ENCODE measurements around the gene WDR64. TPM values are rescaled to one million over a fixed set of nuclear protein-coding genes. Genes with fewer than 3 reads are reported as not detected.

WDR64 gene
- total and polyA plus RNA-seq, 2 of the 13 experiments (the other 11 are each of a cell fraction or from before 2014, with no cell fraction given), result not detected

DNA sequence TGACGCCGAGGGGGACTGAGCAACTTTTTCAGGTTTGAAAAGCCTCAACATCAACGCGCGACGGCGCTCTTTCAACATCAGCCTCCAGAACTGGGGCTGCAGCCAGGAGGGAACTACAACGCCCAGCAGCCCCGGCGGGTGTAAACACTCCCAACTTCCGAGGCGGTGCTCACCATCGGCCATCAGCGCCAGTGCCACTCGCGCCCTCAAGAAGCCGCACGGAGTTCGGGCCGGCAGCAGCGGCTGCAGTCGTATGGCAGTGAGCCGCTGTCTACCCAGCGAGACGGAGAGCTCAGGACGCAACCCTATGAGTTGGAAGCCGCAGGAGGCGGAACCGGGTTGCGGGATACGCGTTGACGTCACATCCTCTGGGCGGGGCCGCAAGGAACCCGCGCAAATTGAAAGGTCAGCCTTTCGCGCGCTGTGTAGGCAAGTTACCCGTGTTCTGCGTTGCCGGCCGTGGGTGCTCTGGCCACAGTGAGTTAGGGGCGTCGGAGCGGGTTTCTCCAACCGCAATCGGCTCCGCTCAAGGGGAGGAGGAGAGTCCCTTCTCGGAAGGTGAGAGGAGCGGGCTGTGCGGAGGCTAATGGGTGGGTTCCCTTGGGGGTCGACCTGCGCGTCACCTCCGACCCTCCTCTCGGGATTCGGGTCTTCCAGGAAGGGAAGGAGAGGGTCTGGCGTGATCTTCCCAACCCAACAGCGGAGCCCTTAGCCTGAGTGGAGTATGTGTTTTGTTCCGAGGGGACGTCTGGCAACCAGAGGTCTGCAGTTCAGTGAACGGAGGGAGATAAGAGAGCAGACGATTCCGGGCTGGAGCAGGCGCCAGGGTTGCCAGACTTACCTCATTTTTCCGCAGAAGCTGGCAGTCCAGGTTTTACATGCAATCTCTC, 196.0 kb downstream of the WDR64 start, which contains the start of gene EXO1 (continued):
- TF ChIP-seq, protein P1, sequence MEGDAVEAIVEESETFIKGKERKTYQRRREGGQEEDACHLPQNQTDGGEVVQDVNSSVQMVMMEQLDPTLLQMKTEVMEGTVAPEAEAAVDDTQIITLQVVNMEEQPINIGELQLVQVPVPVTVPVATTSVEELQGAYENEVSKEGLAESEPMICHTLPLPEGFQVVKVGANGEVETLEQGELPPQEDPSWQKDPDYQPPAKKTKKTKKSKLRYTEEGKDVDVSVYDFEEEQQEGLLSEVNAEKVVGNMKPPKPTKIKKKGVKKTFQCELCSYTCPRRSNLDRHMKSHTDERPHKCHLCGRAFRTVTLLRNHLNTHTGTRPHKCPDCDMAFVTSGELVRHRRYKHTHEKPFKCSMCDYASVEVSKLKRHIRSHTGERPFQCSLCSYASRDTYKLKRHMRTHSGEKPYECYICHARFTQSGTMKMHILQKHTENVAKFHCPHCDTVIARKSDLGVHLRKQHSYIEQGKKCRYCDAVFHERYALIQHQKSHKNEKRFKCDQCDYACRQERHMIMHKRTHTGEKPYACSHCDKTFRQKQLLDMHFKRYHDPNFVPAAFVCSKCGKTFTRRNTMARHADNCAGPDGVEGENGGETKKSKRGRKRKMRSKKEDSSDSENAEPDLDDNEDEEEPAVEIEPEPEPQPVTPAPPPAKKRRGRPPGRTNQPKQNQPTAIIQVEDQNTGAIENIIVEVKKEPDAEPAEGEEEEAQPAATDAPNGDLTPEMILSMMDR (CRISPR knock-in tag; IDR thresholded peaks at IDR 0.05), result peak; percentile 76
- TF ChIP-seq ZZZ3 (CRISPR knock-in tag; IDR thresholded peaks at IDR 0.05; ENCODE audit: borderline replicate concordance), result 0 out of 2 replicates have a peak, but pooled peaks have one; percentile 20
- TF ChIP-seq ZNF292 (CRISPR knock-in tag; IDR thresholded peaks at IDR 0.05; ENCODE audit: borderline replicate concordance, low read depth), result 0 out of 2 replicates have a peak, but pooled peaks have one; percentile 46
- TF ChIP-seq ZNF569 (CRISPR knock-in tag; IDR thresholded peaks at IDR 0.05; ENCODE audit: borderline replicate concordance), result no peak
- no peak for TF ChIP-seq FOXA1 (IDR thresholded peaks at IDR 0.05)
- peak; percentile 92 for TF ChIP-seq FOXA1 (CRISPR knock-in tag; IDR thresholded peaks at IDR 0.05)
- peak; percentile 83 for TF ChIP-seq PHF8 (CRISPR knock-in tag; IDR thresholded peaks at IDR 0.05)
- TF ChIP-seq, protein P2, sequence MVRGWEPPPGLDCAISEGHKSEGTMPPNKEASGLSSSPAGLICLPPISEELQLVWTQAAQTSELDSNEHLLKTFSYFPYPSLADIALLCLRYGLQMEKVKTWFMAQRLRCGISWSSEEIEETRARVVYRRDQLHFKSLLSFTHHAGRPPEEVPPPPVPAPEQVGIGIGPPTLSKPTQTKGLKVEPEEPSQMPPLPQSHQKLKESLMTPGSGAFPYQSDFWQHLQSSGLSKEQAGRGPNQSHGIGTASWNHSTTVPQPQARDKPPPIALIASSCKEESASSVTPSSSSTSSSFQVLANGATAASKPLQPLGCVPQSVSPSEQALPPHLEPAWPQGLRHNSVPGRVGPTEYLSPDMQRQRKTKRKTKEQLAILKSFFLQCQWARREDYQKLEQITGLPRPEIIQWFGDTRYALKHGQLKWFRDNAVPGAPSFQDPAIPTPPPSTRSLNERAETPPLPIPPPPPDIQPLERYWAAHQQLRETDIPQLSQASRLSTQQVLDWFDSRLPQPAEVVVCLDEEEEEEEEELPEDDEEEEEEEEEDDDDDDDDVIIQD (CRISPR knock-in tag; IDR thresholded peaks at IDR 0.05; ENCODE audit: low read depth), result no peak
- no peak for TF ChIP-seq PPARG (CRISPR knock-in tag; conservative IDR thresholded peaks at IDR 0.05)
- TF ChIP-seq ZSCAN30 (CRISPR knock-in tag; IDR thresholded peaks at IDR 0.05), result no peak
- TF ChIP-seq, protein P3, sequence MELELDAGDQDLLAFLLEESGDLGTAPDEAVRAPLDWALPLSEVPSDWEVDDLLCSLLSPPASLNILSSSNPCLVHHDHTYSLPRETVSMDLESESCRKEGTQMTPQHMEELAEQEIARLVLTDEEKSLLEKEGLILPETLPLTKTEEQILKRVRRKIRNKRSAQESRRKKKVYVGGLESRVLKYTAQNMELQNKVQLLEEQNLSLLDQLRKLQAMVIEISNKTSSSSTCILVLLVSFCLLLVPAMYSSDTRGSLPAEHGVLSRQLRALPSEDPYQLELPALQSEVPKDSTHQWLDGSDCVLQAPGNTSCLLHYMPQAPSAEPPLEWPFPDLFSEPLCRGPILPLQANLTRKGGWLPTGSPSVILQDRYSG (CRISPR knock-in tag; IDR thresholded peaks at IDR 0.05), result no peak
- TF ChIP-seq GLI4 (CRISPR knock-in tag; IDR thresholded peaks at IDR 0.05; ENCODE audit: borderline replicate concordance), result no peak
- TF ChIP-seq, protein P4, sequence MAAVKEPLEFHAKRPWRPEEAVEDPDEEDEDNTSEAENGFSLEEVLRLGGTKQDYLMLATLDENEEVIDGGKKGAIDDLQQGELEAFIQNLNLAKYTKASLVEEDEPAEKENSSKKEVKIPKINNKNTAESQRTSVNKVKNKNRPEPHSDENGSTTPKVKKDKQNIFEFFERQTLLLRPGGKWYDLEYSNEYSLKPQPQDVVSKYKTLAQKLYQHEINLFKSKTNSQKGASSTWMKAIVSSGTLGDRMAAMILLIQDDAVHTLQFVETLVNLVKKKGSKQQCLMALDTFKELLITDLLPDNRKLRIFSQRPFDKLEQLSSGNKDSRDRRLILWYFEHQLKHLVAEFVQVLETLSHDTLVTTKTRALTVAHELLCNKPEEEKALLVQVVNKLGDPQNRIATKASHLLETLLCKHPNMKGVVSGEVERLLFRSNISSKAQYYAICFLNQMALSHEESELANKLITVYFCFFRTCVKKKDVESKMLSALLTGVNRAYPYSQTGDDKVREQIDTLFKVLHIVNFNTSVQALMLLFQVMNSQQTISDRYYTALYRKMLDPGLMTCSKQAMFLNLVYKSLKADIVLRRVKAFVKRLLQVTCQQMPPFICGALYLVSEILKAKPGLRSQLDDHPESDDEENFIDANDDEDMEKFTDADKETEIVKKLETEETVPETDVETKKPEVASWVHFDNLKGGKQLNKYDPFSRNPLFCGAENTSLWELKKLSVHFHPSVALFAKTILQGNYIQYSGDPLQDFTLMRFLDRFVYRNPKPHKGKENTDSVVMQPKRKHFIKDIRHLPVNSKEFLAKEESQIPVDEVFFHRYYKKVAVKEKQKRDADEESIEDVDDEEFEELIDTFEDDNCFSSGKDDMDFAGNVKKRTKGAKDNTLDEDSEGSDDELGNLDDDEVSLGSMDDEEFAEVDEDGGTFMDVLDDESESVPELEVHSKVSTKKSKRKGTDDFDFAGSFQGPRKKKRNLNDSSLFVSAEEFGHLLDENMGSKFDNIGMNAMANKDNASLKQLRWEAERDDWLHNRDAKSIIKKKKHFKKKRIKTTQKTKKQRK (IDR thresholded peaks at IDR 0.05; ENCODE audit: low read length), result no peak
- no peak for TF ChIP-seq HNF4A (CRISPR knock-in tag; IDR thresholded peaks at IDR 0.05)
- TF ChIP-seq ZNF776 (CRISPR knock-in tag; IDR thresholded peaks at IDR 0.05), result no peak; the same call in 1 of the 2 replicates
- TF ChIP-seq, protein P5, sequence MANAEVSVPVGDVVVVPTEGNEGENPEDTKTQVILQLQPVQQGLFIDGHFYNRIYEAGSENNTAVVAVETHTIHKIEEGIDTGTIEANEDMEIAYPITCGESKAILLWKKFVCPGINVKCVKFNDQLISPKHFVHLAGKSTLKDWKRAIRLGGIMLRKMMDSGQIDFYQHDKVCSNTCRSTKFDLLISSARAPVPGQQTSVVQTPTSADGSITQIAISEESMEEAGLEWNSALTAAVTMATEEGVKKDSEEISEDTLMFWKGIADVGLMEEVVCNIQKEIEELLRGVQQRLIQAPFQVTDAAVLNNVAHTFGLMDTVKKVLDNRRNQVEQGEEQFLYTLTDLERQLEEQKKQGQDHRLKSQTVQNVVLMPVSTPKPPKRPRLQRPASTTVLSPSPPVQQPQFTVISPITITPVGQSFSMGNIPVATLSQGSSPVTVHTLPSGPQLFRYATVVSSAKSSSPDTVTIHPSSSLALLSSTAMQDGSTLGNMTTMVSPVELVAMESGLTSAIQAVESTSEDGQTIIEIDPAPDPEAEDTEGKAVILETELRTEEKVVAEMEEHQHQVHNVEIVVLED (CRISPR knock-in tag; IDR thresholded peaks at IDR 0.05; ENCODE audit: borderline replicate concordance), result peak; percentile 100
- no peak for TF ChIP-seq NR3C1 (CRISPR knock-in tag; IDR thresholded peaks at IDR 0.05)
- TF ChIP-seq JUN (CRISPR knock-in tag; IDR thresholded peaks at IDR 0.05), result no peak
- 0 out of 2 replicates have a peak, but pooled peaks have one; percentile 45 for TF ChIP-seq KLF6 (CRISPR knock-in tag; IDR thresholded peaks at IDR 0.05)
- TF ChIP-seq NONO (IDR thresholded peaks at IDR 0.05), result no peak
- peak; percentile 81 for TF ChIP-seq NONO (CRISPR knock-in tag; conservative IDR thresholded peaks at IDR 0.05)
